ENCODE results near the gene ATL3.
"Not testable (repeated sequence)": the region's sequence is repeated elsewhere in the genome, so short reads cannot be mapped to it uniquely, and the experiment has no call there.

GRCh38 chr11:63638436-63638835, 32.7 kb downstream of the ATL3 start:
- TF ChIP-seq, protein P1, sequence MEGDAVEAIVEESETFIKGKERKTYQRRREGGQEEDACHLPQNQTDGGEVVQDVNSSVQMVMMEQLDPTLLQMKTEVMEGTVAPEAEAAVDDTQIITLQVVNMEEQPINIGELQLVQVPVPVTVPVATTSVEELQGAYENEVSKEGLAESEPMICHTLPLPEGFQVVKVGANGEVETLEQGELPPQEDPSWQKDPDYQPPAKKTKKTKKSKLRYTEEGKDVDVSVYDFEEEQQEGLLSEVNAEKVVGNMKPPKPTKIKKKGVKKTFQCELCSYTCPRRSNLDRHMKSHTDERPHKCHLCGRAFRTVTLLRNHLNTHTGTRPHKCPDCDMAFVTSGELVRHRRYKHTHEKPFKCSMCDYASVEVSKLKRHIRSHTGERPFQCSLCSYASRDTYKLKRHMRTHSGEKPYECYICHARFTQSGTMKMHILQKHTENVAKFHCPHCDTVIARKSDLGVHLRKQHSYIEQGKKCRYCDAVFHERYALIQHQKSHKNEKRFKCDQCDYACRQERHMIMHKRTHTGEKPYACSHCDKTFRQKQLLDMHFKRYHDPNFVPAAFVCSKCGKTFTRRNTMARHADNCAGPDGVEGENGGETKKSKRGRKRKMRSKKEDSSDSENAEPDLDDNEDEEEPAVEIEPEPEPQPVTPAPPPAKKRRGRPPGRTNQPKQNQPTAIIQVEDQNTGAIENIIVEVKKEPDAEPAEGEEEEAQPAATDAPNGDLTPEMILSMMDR (IDR thresholded peaks at IDR 0.05; ENCODE audit: low read depth, low read length) = not testable (repeated sequence)
- not testable (repeated sequence) for TF ChIP-seq EZH2phosphoT487 (IDR thresholded peaks at IDR 0.05; ENCODE audit: low read depth)

Measured in OCI-LY3 (cell line).